HepG2 (cell line): ENCODE results near the gene ATRN. TPM values are rescaled to one million over a fixed set of nuclear protein-coding genes. Genes with fewer than 3 reads are reported as not detected.

Experiments used
- ATRX ChIP-seq: sonication (generic); formaldehyde crosslinking; IDR thresholded peaks from 2 replicates; pipeline ENCODE4 v1.4.0; 2020; ENCODE audit warnings: missing genetic modification reagents, borderline replicate concordance
- CENPT ChIP-seq: sonication (generic); formaldehyde crosslinking; IDR thresholded peaks from 2 replicates; pipeline ENCODE4 v1.8.0; 2022; ENCODE audit warnings: low read depth, mild to moderate bottlenecking, moderate library complexity, missing genetic modification reagents
- GLI4 ChIP-seq: sonication (generic); formaldehyde crosslinking; IDR thresholded peaks from 2 replicates; pipeline ENCODE4 v1.5.1; 2020; ENCODE audit warnings: missing genetic modification reagents, mild to moderate bottlenecking, moderate library complexity, borderline replicate concordance
- HOMEZ ChIP-seq: IDR thresholded peaks from 2 replicates; pipeline ENCODE4 v1.6.1; 2016; ENCODE audit warnings: low read depth
- ISL2 ChIP-seq: sonication (generic); formaldehyde crosslinking; IDR thresholded peaks from 2 replicates; pipeline ENCODE4 v1.5.0; 2020; ENCODE audit warnings: missing genetic modification reagents
- KIAA2018 ChIP-seq: sonication (generic); formaldehyde crosslinking; IDR thresholded peaks from 2 replicates; pipeline ENCODE4 v1.5.0; 2020; ENCODE audit warnings: mild to moderate bottlenecking, missing genetic modification reagents, borderline replicate concordance
- KLF12 ChIP-seq: sonication (generic); formaldehyde crosslinking; IDR thresholded peaks from 2 replicates; pipeline ENCODE4 v1.4.0; 2020; ENCODE audit warnings: missing genetic modification reagents, borderline replicate concordance
- MIXL1 ChIP-seq: IDR thresholded peaks from 2 replicates; pipeline ENCODE4 v1.6.1; 2016
- PAWR ChIP-seq: sonication (generic); formaldehyde crosslinking; IDR thresholded peaks from 2 replicates; pipeline ENCODE4 v1.4.0; 2020; ENCODE audit warnings: missing genetic modification reagents, mild to moderate bottlenecking, borderline replicate concordance
- PLRG1 ChIP-seq: fragments of 450-650 bp; conservative IDR thresholded peaks from 2 replicates; pipeline ENCODE4 v1.6.1; 2016
- ZFP41 ChIP-seq: sonication (generic); formaldehyde crosslinking; IDR thresholded peaks from 2 replicates; pipeline ENCODE4 v1.4.0; 2020; ENCODE audit warnings: mild to moderate bottlenecking, missing genetic modification reagents, borderline replicate concordance
- ZIK1 ChIP-seq: sonication (generic); formaldehyde crosslinking; IDR thresholded peaks from 2 replicates; pipeline ENCODE4 v1.5.0; 2020; ENCODE audit warnings: mild to moderate bottlenecking, low read depth, missing genetic modification reagents, borderline replicate concordance
- ZNF205 ChIP-seq: IDR thresholded peaks from 2 replicates; pipeline ENCODE4 v1.6.1; 2018; ENCODE audit warnings: missing biosample characterization, missing genetic modification reagents
- ZNF572 ChIP-seq: sonication (generic); formaldehyde crosslinking; IDR thresholded peaks from 2 replicates; pipeline ENCODE4 v1.5.1; 2020; ENCODE audit warnings: mild to moderate bottlenecking, missing genetic modification reagents
- ZNF703 ChIP-seq: sonication (generic); formaldehyde crosslinking; IDR thresholded peaks from 2 replicates; pipeline ENCODE4 v1.5.1; 2020; ENCODE audit warnings: missing genetic modification reagents, mild to moderate bottlenecking, moderate library complexity, borderline replicate concordance
- ZNF878 ChIP-seq: sonication (generic); formaldehyde crosslinking; IDR thresholded peaks from 2 replicates; pipeline ENCODE4 v1.8.1; 2023; ENCODE audit warnings: mild to moderate bottlenecking, missing genetic modification reagents, moderate library complexity
- polyA plus RNA-seq, 8 experiments: library from polyadenylated mRNA; depleted of rRNA in 3 of 8; stranded (reverse) in 7 of 8; unstranded in 1 of 8; fragments of >200 nt; fragmentation: Illumina TruSeq in 4 of 8; extraction: Trizol in 4 of 8; gene quantifications; 2 replicates each; pipeline versions ENCODE4 v1.2.1 to v1.2.3, GENCODE V29; 2011 to 2016; ENCODE audit warnings: low read depth in 4 of 8, missing spikeins in 1 of 8, mixed read lengths in 1 of 8; ENCODE audit not compliant: insufficient read depth in 1 of 8
- total RNA-seq, 5 experiments: library from RNA; depleted of rRNA; stranded (reverse); fragments of >200 nt; fragmentation: Illumina TruSeq; extraction: Trizol; gene quantifications; 2 replicates each; pipeline ENCODE4 v1.2.3, GENCODE V29; 2016; ENCODE audit warnings: low read depth in 1 of 5
- TF ChIP-seq, protein P1 (sequence below): IDR thresholded peaks from 2 replicates; pipeline ENCODE4 v1.6.1; 2012; ENCODE audit warnings: low read depth, low read length, improper control_type of control experiment

ATRN gene
- total and polyA plus RNA-seq, 2 of the 13 experiments (the other 11 are each of a cell fraction or from before 2014, with no cell fraction given) = 44.2 to 81.1 TPM

DNA sequence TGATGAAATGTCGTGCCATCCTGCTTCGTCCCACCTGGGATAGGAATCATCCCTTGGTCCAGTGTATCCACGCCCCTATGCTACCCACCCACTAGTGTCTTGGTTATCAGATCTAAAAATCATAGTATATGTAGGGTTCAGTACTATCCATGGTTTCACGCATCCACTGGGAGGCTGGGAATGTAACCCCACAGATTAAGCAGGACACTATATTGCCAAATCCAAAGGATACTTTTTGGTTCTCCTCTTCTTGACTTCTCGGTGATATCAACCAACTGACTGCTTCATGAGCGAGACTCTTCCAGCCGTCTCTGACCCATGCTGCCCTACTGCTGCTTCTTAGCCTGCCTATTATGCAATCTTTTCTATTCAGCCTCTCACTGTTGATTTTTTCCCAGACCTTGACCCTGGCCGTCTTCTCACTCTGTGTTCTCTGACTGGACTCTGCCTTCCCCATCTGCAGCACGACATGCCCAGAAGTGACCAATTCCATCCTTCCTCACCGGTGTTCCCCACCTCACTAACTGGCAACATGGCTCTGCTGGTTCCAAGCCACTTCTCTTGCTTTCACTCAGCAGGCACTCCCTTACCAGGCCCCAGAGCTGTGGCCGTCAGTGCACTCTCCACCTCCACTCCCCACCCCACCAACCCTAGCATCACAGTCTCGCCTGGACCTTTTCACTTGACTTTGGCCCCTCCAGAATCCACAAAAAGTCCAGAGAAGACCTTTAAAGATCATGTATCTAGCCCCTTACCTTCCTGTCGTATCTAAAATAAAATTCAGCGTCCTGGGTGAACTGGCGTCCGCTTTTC is 157.9 kb downstream of the ATRN start (continued):
- peak; percentile 82 for TF ChIP-seq ISL2 (CRISPR knock-in tag)
- TF ChIP-seq ZNF703 (CRISPR knock-in tag) = no peak
- TF ChIP-seq GLI4 (CRISPR knock-in tag) = no peak
- TF ChIP-seq PLRG1 = no peak
- TF ChIP-seq ZFP41 = no peak
- TF ChIP-seq KIAA2018 (CRISPR knock-in tag) = no peak
- no peak for TF ChIP-seq ATRX (CRISPR knock-in tag)
- TF ChIP-seq, protein P1, sequence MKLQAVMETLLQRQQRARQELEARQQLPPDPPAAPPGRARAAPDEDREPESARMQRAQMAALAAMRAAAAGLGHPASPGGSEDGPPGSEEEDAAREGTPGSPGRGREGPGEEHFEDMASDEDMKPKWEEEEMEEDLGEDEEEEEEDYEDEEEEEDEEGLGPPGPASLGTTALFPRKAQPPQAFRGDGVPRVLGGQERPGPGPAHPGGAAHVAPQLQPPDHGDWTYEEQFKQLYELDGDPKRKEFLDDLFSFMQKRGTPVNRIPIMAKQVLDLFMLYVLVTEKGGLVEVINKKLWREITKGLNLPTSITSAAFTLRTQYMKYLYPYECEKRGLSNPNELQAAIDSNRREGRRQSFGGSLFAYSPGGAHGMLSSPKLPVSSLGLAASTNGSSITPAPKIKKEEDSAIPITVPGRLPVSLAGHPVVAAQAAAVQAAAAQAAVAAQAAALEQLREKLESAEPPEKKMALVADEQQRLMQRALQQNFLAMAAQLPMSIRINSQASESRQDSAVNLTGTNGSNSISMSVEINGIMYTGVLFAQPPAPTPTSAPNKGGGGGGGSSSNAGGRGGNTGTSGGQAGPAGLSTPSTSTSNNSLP = no peak
- TF ChIP-seq ZIK1 (CRISPR knock-in tag) = peak; percentile 62; the same call in 1 of the 2 replicates
- no peak for TF ChIP-seq CENPT (CRISPR knock-in tag)
- no peak for TF ChIP-seq KLF12 (CRISPR knock-in tag)
- TF ChIP-seq MIXL1 = peak; percentile 79
- no peak for TF ChIP-seq ZNF878 (CRISPR knock-in tag)
- TF ChIP-seq ZNF572 (CRISPR knock-in tag) = no peak
- TF ChIP-seq HOMEZ (CRISPR knock-in tag) = peak; percentile 97
- TF ChIP-seq ZNF205 (CRISPR knock-in tag) = peak; percentile 76; the same call in 1 of the 2 replicates
- TF ChIP-seq PAWR (CRISPR knock-in tag) = no peak
